Coronary artery (tissue), 2 donors: Measurements from ENCODE around the gene KRTAP9-2.
"Not testable (repeated sequence)": the region's sequence is repeated elsewhere in the genome, so short reads cannot be mapped to it uniquely, and the experiment has no call there.

Experiments used
- DNase-seq: peaks from one replicate; pipeline ENCODE4 v3.0.0-alpha.2; 2017; ENCODE audit warnings: low spot score
- H3K27ac ChIP-seq, 2 donors: fragments of 200-600 bp; sonication (generic); one replicate each; pipeline ENCODE4 v1.5.1; 2016 to 2019
- H3K4me3 ChIP-seq: fragments of 200-600 bp; sonication (generic); 2 replicates; pipeline ENCODE4 v1.5.1; 2016; ENCODE audit warnings: mild to moderate bottlenecking, moderate library complexity
- CTCF ChIP-seq: fragments of 200-600 bp; sonication (generic); IDR thresholded peaks from one replicate; pipeline ENCODE4 v1.5.1; 2019; ENCODE audit warnings: antibody characterized with exemption

KRTAP9-2 gene

DNA sequence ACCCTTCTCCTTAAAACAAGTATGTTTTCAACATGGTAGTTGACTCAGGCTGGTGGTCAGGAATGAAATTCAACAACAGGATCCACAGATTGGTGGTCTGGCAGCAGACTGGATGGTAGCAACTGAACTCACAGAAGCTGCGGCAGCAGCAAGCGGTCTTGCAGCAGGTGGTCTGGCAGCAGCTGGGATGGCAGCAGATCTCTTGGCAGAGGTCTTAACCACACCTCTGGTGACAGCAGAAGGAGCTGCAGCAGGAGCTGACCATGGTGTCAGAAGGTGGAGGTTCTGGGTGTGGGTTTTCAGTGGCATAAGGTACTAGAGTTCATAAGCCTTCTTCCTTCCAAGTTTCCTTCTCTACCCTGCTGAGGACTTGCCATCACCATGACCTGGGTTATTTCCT is 39.6 kb upstream of the KRTAP9-2 start:
- no peak for DNase-seq
- TF ChIP-seq CTCF, result no peak
- Histone ChIP-seq H3K27ac (no peak overlapping the region), H3K4me3 (no peak overlapping the region)

DNA sequence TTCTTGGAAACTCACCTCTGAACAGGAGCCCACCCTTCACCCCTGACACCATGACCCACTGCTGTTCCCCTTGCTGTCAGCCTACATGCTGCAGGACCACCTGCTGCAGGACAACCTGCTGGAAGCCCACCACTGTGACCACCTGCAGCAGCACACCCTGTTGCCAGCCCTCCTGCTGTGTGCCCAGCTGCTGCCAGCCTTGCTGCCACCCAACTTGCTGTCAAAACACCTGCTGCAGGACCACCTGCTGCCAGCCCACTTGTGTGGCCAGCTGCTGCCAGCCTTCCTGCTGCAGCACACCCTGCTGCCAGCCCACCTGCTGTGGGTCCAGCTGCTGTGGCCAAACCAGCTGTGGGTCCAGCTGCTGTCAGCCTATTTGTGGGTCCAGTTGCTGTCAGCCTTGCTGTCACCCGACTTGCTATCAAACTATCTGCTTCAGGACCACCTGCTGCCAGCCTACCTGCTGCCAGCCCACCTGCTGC is 36.6 kb upstream of the KRTAP9-2 start, which contains the start of gene KRTAP9-1:
Gene KRTAP9-1 (plus strand): TSS at position 51 of the 482 bp plus-strand sequence. CDS start 0 bp downstream, at position 51.
- not testable (repeated sequence) for DNase-seq, H3K27ac ChIP-seq

GRCh38 chr17:41190328-41190727 is 36.1 kb upstream of the KRTAP9-2 start:
- H3K27ac ChIP-seq, result no peak overlapping the region
- TF ChIP-seq CTCF, result no peak
- DNase-seq, result no peak
- no peak overlapping the region for H3K4me3 ChIP-seq

More for the DNA sequence above, 36.6 kb upstream of the KRTAP9-2 start, which contains the start of gene KRTAP9-1:
- H3K4me3 ChIP-seq, result not testable (repeated sequence)

DNA sequence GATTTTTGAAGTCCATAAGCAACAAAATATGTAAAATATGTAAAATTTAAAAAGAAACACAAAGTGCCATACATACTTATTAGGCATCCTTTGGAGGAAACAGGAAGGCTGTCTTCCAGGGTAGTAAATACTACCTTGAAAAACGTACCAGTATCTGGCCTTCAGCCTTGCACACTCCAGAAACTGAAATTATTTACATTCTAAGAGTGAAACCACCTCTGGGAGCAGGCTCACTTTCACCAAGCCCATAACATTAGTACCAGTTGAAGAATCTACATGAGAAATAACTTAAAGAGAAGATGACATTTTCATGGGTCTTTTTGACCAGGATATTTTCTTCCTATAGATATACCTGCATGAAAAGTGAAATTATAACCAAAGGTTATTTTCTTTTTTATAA is 30.4 kb upstream of the KRTAP9-2 start:
- Histone ChIP-seq H3K4me3 (no peak overlapping the region), H3K27ac (no peak overlapping the region)
- no peak for DNase-seq
- no peak for TF ChIP-seq CTCF

DNA sequence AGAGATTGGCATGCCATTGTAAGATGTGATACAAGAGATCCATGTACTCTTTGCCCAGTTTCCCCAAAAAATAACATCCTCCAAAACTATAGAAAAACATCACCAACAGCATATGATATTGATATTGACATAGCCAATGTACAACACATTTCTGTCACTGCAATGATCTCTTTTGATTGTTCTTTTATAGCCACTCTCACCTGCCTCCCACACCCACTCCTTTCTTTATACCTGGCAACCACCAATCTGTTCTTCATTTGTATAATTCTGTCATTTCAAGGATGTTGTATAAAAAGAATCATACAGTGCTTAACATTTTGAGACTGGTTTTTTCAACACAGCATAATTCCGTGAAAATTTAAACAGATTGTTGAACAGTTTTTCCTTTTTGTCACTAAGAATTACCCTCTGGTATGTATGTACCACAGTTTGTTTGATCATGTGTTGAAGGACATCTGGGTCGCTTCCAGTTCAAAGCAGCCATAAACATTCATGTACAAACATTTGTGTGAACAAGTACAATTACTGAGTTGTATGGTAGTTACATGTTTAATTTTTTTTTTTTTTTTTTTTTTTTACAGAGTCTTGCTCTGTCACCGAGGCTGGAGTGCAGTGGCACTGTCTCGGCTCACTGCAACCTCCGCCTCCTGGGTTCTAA is 26.9 kb upstream of the KRTAP9-2 start:
- no peak for DNase-seq
- TF ChIP-seq CTCF, result no peak
- Histone ChIP-seq H3K27ac (no peak overlapping the region), H3K4me3 (no peak overlapping the region)

DNA sequence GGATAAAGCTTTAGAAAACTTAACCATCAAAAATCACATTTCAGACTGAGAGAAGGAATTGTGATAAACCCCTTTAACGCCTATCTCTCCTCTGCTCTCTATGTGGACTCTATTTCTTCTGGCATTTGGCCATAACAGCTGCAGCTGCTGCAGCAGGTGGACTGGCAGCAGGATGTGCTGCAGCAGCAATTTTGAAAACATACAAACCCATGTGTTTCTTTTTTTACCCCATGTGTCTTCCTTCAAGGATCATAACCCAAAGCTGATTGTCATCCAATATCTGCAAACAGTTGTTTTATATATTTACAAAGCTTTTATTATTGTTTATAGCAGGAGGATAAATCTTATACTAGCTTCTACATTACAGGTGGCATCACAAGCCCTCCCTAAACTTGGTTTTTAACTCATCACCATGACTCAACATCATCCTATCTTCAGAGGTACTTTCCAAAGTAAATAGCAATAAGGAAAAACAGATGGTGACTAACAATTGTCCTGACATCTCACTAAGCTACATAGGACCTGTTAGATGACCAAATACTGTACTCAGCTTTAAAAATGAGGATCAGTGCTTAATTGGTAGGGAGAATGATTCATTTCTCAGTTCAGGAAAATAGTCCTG is 14.5 kb upstream of the KRTAP9-2 start:
- DNase-seq, result no peak
- TF ChIP-seq CTCF, result no peak
- Histone ChIP-seq H3K27ac (no peak overlapping the region), H3K4me3 (no peak overlapping the region)

DNA sequence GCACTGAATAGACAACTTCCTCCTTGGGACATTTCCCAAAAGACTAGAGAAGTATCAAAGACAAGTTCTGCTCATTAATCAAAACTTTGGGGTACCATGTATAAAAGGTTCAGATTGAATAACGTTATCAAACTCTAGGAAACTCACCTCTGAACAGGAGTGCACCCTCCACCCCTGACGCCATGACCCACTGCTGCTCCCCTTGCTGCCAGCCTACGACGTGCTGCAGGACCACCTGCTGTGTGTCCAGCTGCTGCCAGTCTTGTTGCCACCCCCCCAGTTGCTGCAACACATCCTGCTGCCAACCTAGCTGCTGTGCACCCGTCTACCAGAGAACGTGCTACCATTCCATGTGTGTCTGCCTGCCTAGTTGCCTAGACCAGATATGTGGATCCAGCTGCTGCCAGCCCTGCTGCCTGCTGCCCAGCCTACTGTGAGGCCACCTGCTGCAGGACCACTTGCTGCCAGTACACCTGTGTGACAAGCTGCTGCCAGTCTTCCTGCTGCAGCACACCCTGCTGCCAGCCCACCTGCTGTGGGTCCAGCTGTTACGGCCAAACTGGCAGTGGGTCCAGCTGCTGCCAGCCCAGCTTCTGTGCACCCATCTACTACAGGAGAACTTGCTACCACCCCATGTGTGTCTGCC is 13.8 kb upstream of the KRTAP9-2 start:
- Histone ChIP-seq H3K27ac (no peak overlapping the region), H3K4me3 (no peak overlapping the region)
- TF ChIP-seq CTCF, result no peak
- peak; percentile 59 for DNase-seq
